Hindlimb muscle (tissue), 1 donor: Measurements from ENCODE around the gene MAST1. TPM values are rescaled to one million over a fixed set of nuclear protein-coding genes. Genes with fewer than 3 reads are reported as not detected.
"Not testable (repeated sequence)": the region's sequence is repeated elsewhere in the genome, so short reads cannot be mapped to it uniquely, and the experiment has no call there.

ENCODE experiments used
- DNase-seq: peaks from one replicate; pipeline ENCODE4 v3.0.0-alpha.2; 2013
- polyA plus RNA-seq: library from polyadenylated mRNA; unstranded; fragments of 120-200 nt; gene quantifications from one replicate; pipeline ENCODE4 v1.2.1, GENCODE V29; 2013; ENCODE audit not compliant: insufficient read length

Gene MAST1
- polyA plus RNA-seq, 1 donor: 0.27 TPM

- DNase-seq: peak; percentile 85
These were observed 36.6 kb upstream of the MAST1 start, which contains the start of the genes PRDX2 and THSD8 for GRCh38 chr19:12801466-12802266. Gene PRDX2, minus strand, starts transcription at chr19:12801800. Its CDS starts 539 bp downstream, at chr19:12801261. Gene THSD8, plus strand, starts transcription at chr19:12802069. Its CDS starts 3 bp downstream, at chr19:12802072.

GRCh38 chr19:12802267-12803106, 35.8 kb upstream of the MAST1 start:
- DNase-seq: no peak

- no peak for DNase-seq
These were observed 34.3 kb upstream of the MAST1 start for GRCh38 chr19:12804051-12804450.

- peak; percentile 91 for DNase-seq
These were observed 31.9 kb upstream of the MAST1 start, which contains the start of gene RNASEH2A for GRCh38 chr19:12806242-12807081. Gene RNASEH2A, plus strand, starts transcription at chr19:12806584. Its CDS starts 90 bp downstream, at chr19:12806674.

GRCh38 chr19:12815088-12815487, 23.2 kb upstream of the MAST1 start:
- DNase-seq: no peak

- not testable (repeated sequence) for DNase-seq
These were observed 21.1 kb upstream of the MAST1 start for GRCh38 chr19:12817188-12817587.

- DNase-seq: not testable (repeated sequence)
These were observed 20.5 kb upstream of the MAST1 start for GRCh38 chr19:12817810-12818209.

GRCh38 chr19:12821761-12822160, 16.6 kb upstream of the MAST1 start:
- no peak for DNase-seq

- no peak for DNase-seq
These were observed 12.8 kb upstream of the MAST1 start for GRCh38 chr19:12825254-12826131.

GRCh38 chr19:12828494-12828893, 9.8 kb upstream of the MAST1 start:
- no peak for DNase-seq

- no peak for DNase-seq
These were observed 4.9 kb upstream of the MAST1 start for GRCh38 chr19:12833418-12833737.

- no peak for DNase-seq
These were observed 4.4 kb upstream of the MAST1 start for GRCh38 chr19:12833738-12834565.

- DNase-seq: no peak
These were observed 3.8 kb upstream of the MAST1 start, which contains the start of gene RTBDN for GRCh38 chr19:12834566-12834943. Gene RTBDN, minus strand, starts transcription at chr19:12834579. Its CDS starts 4,600 bp downstream, at chr19:12829979.

- no peak for DNase-seq
These were observed 3.1 kb upstream of the MAST1 start for GRCh38 chr19:12834976-12835757.

GRCh38 chr19:12836529-12836863, 1.8 kb upstream of the MAST1 start:
- no peak for DNase-seq

- no peak for DNase-seq
These were observed 1.1 kb upstream of the MAST1 start for GRCh38 chr19:12837225-12837624.

- DNase-seq: no peak
These were observed 806 bp downstream of the MAST1 start for GRCh38 chr19:12838886-12839756.
